ENCODE results near the gene KRTAP5-7. TPM values are rescaled to one million over a fixed set of nuclear protein-coding genes. Genes with fewer than 3 reads are reported as not detected.

Gene KRTAP5-7
- total and polyA plus RNA-seq, 4 donors, result 0.19 TPM; not detected in 3

- Histone ChIP-seq H3K4me1 (ENCODE audit: control insufficient read depth in 4 of 4, insufficient read depth in 4 of 4, low read length in 3 of 4) (peaks cover 0 to 10% (median 1%) of the 10 kb centered on the region in 4 donors), H3K27me3 (ENCODE audit: control insufficient read depth in 4 of 4, insufficient read depth in 4 of 4, low read length in 3 of 4) (no peaks in the 10 kb centered on the region), H3K36me3 (ENCODE audit: control insufficient read depth in 4 of 4, insufficient read depth in 3 of 4, low read depth in 1 of 4, low read length in 3 of 4) (peaks cover 5 to 41% (median 23%) of the 10 kb centered on the region in 4 donors), H3K4me3 (ENCODE audit: low read depth in 1 of 3, low read length in 3 of 3) (no peak overlapping the region), H3K9me3 (ENCODE audit: control insufficient read depth in 4 of 4, low read length in 3 of 4) (no peaks in the 10 kb centered on the region), H3K27ac (ENCODE audit: low read depth in 1 of 2, low read length in 2 of 2) (peak overlapping the region in 1 of 2 donors; percentile 21), H3K9ac (ENCODE audit: low read depth in 1 of 2, low read length in 2 of 2) (no peak overlapping the region)
- TF ChIP-seq SP1 (IDR thresholded peaks at IDR 0.05) (peak; percentile 38), RXRA (IDR thresholded peaks at IDR 0.05) (peak; percentile 74 to 85), NR2F2 (IDR thresholded peaks at IDR 0.05) (peak; percentile 83), GABPA (IDR thresholded peaks at IDR 0.05 in 1 of 2, conservative IDR thresholded peaks at IDR 0.05 in 1 of 2) (no peak), RAD21 (IDR thresholded peaks at IDR 0.05) (peak; percentile 54 to 65), HNF4A (conservative IDR thresholded peaks at IDR 0.05) (peak; percentile 70 to 71), EGR1 (IDR thresholded peaks at IDR 0.05; ENCODE audit: low read depth in 2 of 2) (no peak), HNF4G (IDR thresholded peaks at IDR 0.05) (no peak)
- DNase-seq (ENCODE audit: low spot score), result peak; percentile 53
- WGBS, result 33% methylated on average over 6 of the region's 6 CpGs
These were observed 26.5 kb upstream of the KRTAP5-7 start for GRCh38 chr11:71500601-71501021.

GRCh38 chr11:71501071-71501985 is 25.7 kb upstream of the KRTAP5-7 start:
- no peaks in the 10 kb centered on the region for H3K9me3 ChIP-seq (ENCODE audit: control insufficient read depth in 4 of 4, low read length in 3 of 4)
- no peak overlapping the region for H3K4me3 ChIP-seq (ENCODE audit: low read depth in 1 of 3, low read length in 3 of 3)
- peaks cover 0 to 10% (median 1%) of the 10 kb centered on the region in 4 donors for H3K4me1 ChIP-seq (ENCODE audit: control insufficient read depth in 4 of 4, insufficient read depth in 4 of 4, low read length in 3 of 4)
- no peak overlapping the region for H3K9ac ChIP-seq (ENCODE audit: low read depth in 1 of 2, low read length in 2 of 2)
- TF ChIP-seq JUND (IDR thresholded peaks at IDR 0.05) (no peak), NR2F2 (IDR thresholded peaks at IDR 0.05) (no peak), REST (IDR thresholded peaks at IDR 0.05) (no peak), ZBTB33 (IDR thresholded peaks at IDR 0.05) (no peak), RAD21 (IDR thresholded peaks at IDR 0.05) (no peak), GABPA (IDR thresholded peaks at IDR 0.05 in 1 of 2, conservative IDR thresholded peaks at IDR 0.05 in 1 of 2) (no peak), EGR1 (IDR thresholded peaks at IDR 0.05; ENCODE audit: low read depth in 2 of 2) (no peak), SP1 (IDR thresholded peaks at IDR 0.05) (no peak), MAX (IDR thresholded peaks at IDR 0.05) (no peak), FOXA2 (IDR thresholded peaks at IDR 0.05) (no peak), HNF4A (conservative IDR thresholded peaks at IDR 0.05) (no peak), FOXA1 (IDR thresholded peaks at IDR 0.05) (no peak), ATF3 (IDR thresholded peaks at IDR 0.05) (no peak), HNF4G (IDR thresholded peaks at IDR 0.05) (no peak), RXRA (IDR thresholded peaks at IDR 0.05) (no peak), TAF1 (conservative IDR thresholded peaks at IDR 0.05) (no peak)
- DNase-seq (ENCODE audit: low spot score), result no peak
- H3K27ac ChIP-seq (ENCODE audit: low read depth in 1 of 2, low read length in 2 of 2), result no peak overlapping the region
- WGBS, result 95% methylated on average over 30 of the region's 30 CpGs
- peaks cover 3 to 39% (median 21%) of the 10 kb centered on the region in 4 donors for H3K36me3 ChIP-seq (ENCODE audit: control insufficient read depth in 4 of 4, insufficient read depth in 3 of 4, low read depth in 1 of 4, low read length in 3 of 4)
- H3K27me3 ChIP-seq (ENCODE audit: control insufficient read depth in 4 of 4, insufficient read depth in 4 of 4, low read length in 3 of 4), result no peaks in the 10 kb centered on the region
